MG63 (cell line): ENCODE data around the gene SAYSD1. TPM values are rescaled to one million over a fixed set of nuclear protein-coding genes. Genes with fewer than 3 reads are reported as not detected.

Experiments used
- DNase-seq: peaks from one replicate; pipeline ENCODE4 v3.0.0-alpha.2; 2020
- H3K27me3 ChIP-seq: fragments of 250-450 bp; sonication (Bioruptor Pico); 2 replicates; pipeline ENCODE4 v1.5.1; 2020; ENCODE audit warnings: mild to moderate bottlenecking, moderate library complexity
- H3K36me3 ChIP-seq: fragments of 250-450 bp; sonication (Bioruptor Pico); 2 replicates; pipeline ENCODE4 v1.5.1; 2020; ENCODE audit warnings: mild to moderate bottlenecking, moderate library complexity
- H3K4me3 ChIP-seq: fragments of 250-450 bp; sonication (Bioruptor Pico); 2 replicates; pipeline ENCODE4 v1.5.1; 2020; ENCODE audit warnings: mild to moderate bottlenecking, moderate library complexity
- H3K9me3 ChIP-seq: fragments of 250-450 bp; sonication (Bioruptor Pico); 2 replicates; pipeline ENCODE4 v1.5.1; 2020; ENCODE audit warnings: mild to moderate bottlenecking, moderate library complexity
- total RNA-seq: library from RNA; depleted of rRNA; stranded (reverse); fragments of >200 nt; shearing (Covaris generic); gene quantifications from 2 replicates; pipeline ENCODE4 v1.2.3, GENCODE V29; 2014; ENCODE audit warnings: low replicate concordance

SAYSD1 gene
- total RNA-seq, 1 experiment from 2014 or later: 57.2 TPM

GRCh38 chr6:39124114-39124513, 9.1 kb upstream of the SAYSD1 start:
- no peak overlapping the region for H3K4me3 ChIP-seq
- H3K36me3 ChIP-seq: no peaks in the 10 kb centered on the region
- peaks cover 15% of the 10 kb centered on the region; the same call in 1 of the 2 replicates for H3K27me3 ChIP-seq
- peaks cover 9% of the 10 kb centered on the region for H3K9me3 ChIP-seq
- DNase-seq: no peak

- Histone ChIP-seq H3K36me3 (no peaks in the 10 kb centered on the region), H3K9me3 (peaks cover 2% of the 10 kb centered on the region; the same call in 1 of the 2 replicates), H3K4me3 (no peak overlapping the region), H3K27me3 (peaks cover 13% of the 10 kb centered on the region; the same call in 1 of the 2 replicates)
- no peak for DNase-seq
Observed at GRCh38 chr6:39118921-39119320, 3.9 kb upstream of the SAYSD1 start.

- Histone ChIP-seq H3K9me3 (no peaks in the 10 kb centered on the region), H3K4me3 (peak overlapping the region; percentile 72), H3K36me3 (peaks cover 23% of the 10 kb centered on the region), H3K27me3 (no peaks in the 10 kb centered on the region)
- no peak for DNase-seq
Observed at GRCh38 chr6:39114388-39114703, 640 bp downstream of the SAYSD1 start.

GRCh38 chr6:39113788-39114187, 1.2 kb downstream of the SAYSD1 start:
- H3K4me3 ChIP-seq: peak overlapping the region; percentile 72
- DNase-seq: no peak
- H3K9me3 ChIP-seq: no peaks in the 10 kb centered on the region
- no peaks in the 10 kb centered on the region for H3K27me3 ChIP-seq
- H3K36me3 ChIP-seq: peaks cover 27% of the 10 kb centered on the region

GRCh38 chr6:39111280-39111679, 3.7 kb downstream of the SAYSD1 start:
- Histone ChIP-seq H3K4me3 (no peak overlapping the region), H3K9me3 (no peaks in the 10 kb centered on the region), H3K27me3 (no peaks in the 10 kb centered on the region), H3K36me3 (peaks cover 38% of the 10 kb centered on the region)
- DNase-seq: no peak

GRCh38 chr6:39108041-39108839, 6.7 kb downstream of the SAYSD1 start:
- Histone ChIP-seq H3K36me3 (peaks cover 56% of the 10 kb centered on the region), H3K27me3 (no peaks in the 10 kb centered on the region), H3K4me3 (no peak overlapping the region), H3K9me3 (no peaks in the 10 kb centered on the region)
- no peak for DNase-seq

- no peak overlapping the region for H3K4me3 ChIP-seq
- H3K27me3 ChIP-seq: no peaks in the 10 kb centered on the region
- no peak for DNase-seq
- peaks cover 56% of the 10 kb centered on the region for H3K36me3 ChIP-seq
- H3K9me3 ChIP-seq: no peaks in the 10 kb centered on the region
Observed at GRCh38 chr6:39107641-39108040, 7.3 kb downstream of the SAYSD1 start.

- Histone ChIP-seq H3K4me3 (no peak overlapping the region), H3K9me3 (no peaks in the 10 kb centered on the region), H3K36me3 (peaks cover 54% of the 10 kb centered on the region), H3K27me3 (no peaks in the 10 kb centered on the region)
- no peak for DNase-seq
Observed at GRCh38 chr6:39107034-39107433, 8.0 kb downstream of the SAYSD1 start.

- Histone ChIP-seq H3K36me3 (peaks cover 35% of the 10 kb centered on the region), H3K4me3 (no peak overlapping the region), H3K9me3 (no peaks in the 10 kb centered on the region), H3K27me3 (no peaks in the 10 kb centered on the region)
- no peak for DNase-seq
Observed at GRCh38 chr6:39104528-39104927, 10.5 kb downstream of the SAYSD1 start.

- no peaks in the 10 kb centered on the region for H3K9me3 ChIP-seq
- no peaks in the 10 kb centered on the region for H3K27me3 ChIP-seq
- H3K36me3 ChIP-seq: peaks cover 25% of the 10 kb centered on the region
- no peak for DNase-seq
- H3K4me3 ChIP-seq: no peak overlapping the region
Observed at GRCh38 chr6:39102821-39103136, 12.2 kb downstream of the SAYSD1 start.

GRCh38 chr6:39102071-39102820, 12.7 kb downstream of the SAYSD1 start:
- no peak overlapping the region for H3K4me3 ChIP-seq
- peaks cover 23% of the 10 kb centered on the region for H3K36me3 ChIP-seq
- DNase-seq: peak; percentile 68
- H3K27me3 ChIP-seq: no peaks in the 10 kb centered on the region
- no peaks in the 10 kb centered on the region for H3K9me3 ChIP-seq

- H3K9me3 ChIP-seq: no peaks in the 10 kb centered on the region
- no peak for DNase-seq
- no peaks in the 10 kb centered on the region for H3K27me3 ChIP-seq
- H3K4me3 ChIP-seq: no peak overlapping the region
- peaks cover 13% of the 10 kb centered on the region for H3K36me3 ChIP-seq
Observed at GRCh38 chr6:39100358-39100757, 14.6 kb downstream of the SAYSD1 start.

GRCh38 chr6:39095578-39095977, 19.4 kb downstream of the SAYSD1 start:
- Histone ChIP-seq H3K27me3 (peaks cover 8% of the 10 kb centered on the region), H3K9me3 (no peaks in the 10 kb centered on the region), H3K36me3 (no peaks in the 10 kb centered on the region), H3K4me3 (no peak overlapping the region)
- no peak for DNase-seq

- Histone ChIP-seq H3K4me3 (no peak overlapping the region), H3K9me3 (no peaks in the 10 kb centered on the region; the same call in 1 of the 2 replicates), H3K27me3 (peaks cover 28% of the 10 kb centered on the region), H3K36me3 (no peaks in the 10 kb centered on the region)
- DNase-seq: no peak
Observed at GRCh38 chr6:39093149-39093708, 21.8 kb downstream of the SAYSD1 start.

GRCh38 chr6:39092124-39092523, 22.9 kb downstream of the SAYSD1 start:
- Histone ChIP-seq H3K36me3 (no peaks in the 10 kb centered on the region), H3K4me3 (no peak overlapping the region), H3K9me3 (no peaks in the 10 kb centered on the region; the same call in 1 of the 2 replicates), H3K27me3 (peaks cover 39% of the 10 kb centered on the region)
- DNase-seq: no peak

- no peak overlapping the region for H3K4me3 ChIP-seq
- H3K9me3 ChIP-seq: no peaks in the 10 kb centered on the region; the same call in 1 of the 2 replicates
- peaks cover 48% of the 10 kb centered on the region for H3K27me3 ChIP-seq
- no peak for DNase-seq
- no peaks in the 10 kb centered on the region for H3K36me3 ChIP-seq
Observed at GRCh38 chr6:39091220-39091619, 23.8 kb downstream of the SAYSD1 start.

GRCh38 chr6:39090036-39090435, 24.9 kb downstream of the SAYSD1 start:
- Histone ChIP-seq H3K4me3 (no peak overlapping the region), H3K36me3 (no peaks in the 10 kb centered on the region), H3K9me3 (no peaks in the 10 kb centered on the region; the same call in 1 of the 2 replicates), H3K27me3 (peaks cover 57% of the 10 kb centered on the region)
- DNase-seq: no peak
